Measurements from ENCODE around the gene OCSTAMP. TPM values are rescaled to one million over a fixed set of nuclear protein-coding genes. Genes with fewer than 3 reads are reported as not detected.

Gene OCSTAMP
- total RNA-seq, 1 donor from 2014 or later: not detected

- Mint-ChIP-seq H3K4me3 (ENCODE audit: low read depth) (no peak overlapping the region), H3K27ac (no peak overlapping the region), H3K27me3 (no peaks in the 10 kb centered on the region), H3K36me3 (ENCODE audit: insufficient read depth) (peaks cover 51% of the 10 kb centered on the region), H3K9me3 (ENCODE audit: low read depth) (peaks cover 28% of the 10 kb centered on the region), H3K4me1 (ENCODE audit: low read depth) (no peaks in the 10 kb centered on the region)
- no peak for TF ChIP-seq CTCF (IDR thresholded peaks at IDR 0.05; ENCODE audit: unreplicated experiment)
- no peak for DNase-seq (ENCODE audit: low spot score, unreplicated experiment)
Measured at GRCh38 chr20:46494077-46494476, 56.4 kb downstream of the OCSTAMP start.

GRCh38 chr20:46491354-46491753 is 59.1 kb downstream of the OCSTAMP start:
- peaks cover 5% of the 10 kb centered on the region for H3K9me3 Mint-ChIP-seq (ENCODE audit: low read depth)
- H3K27ac Mint-ChIP-seq: no peak overlapping the region
- no peaks in the 10 kb centered on the region for H3K27me3 Mint-ChIP-seq
- no peak for DNase-seq (ENCODE audit: low spot score, unreplicated experiment)
- no peaks in the 10 kb centered on the region for H3K4me1 Mint-ChIP-seq (ENCODE audit: low read depth)
- TF ChIP-seq CTCF (IDR thresholded peaks at IDR 0.05; ENCODE audit: unreplicated experiment): no peak
- H3K4me3 Mint-ChIP-seq (ENCODE audit: low read depth): no peak overlapping the region
- H3K36me3 Mint-ChIP-seq (ENCODE audit: insufficient read depth): peaks cover 26% of the 10 kb centered on the region

Other genes with a start within 250 kb of the OCSTAMP start
- gene CDH22, start 242.2 kb downstream of the OCSTAMP start, total RNA-seq: 0.14 and 0.20 TPM in 2 replicates
- gene ELMO2, start 144.0 kb downstream of the OCSTAMP start, total RNA-seq: 77.2 and 79.6 TPM in 2 replicates
- 38.0 and 38.7 TPM in 2 replicates for gene ZNF334, start 37.1 kb downstream of the OCSTAMP start, total RNA-seq
- gene SLC13A3, start 100.8 kb upstream of the OCSTAMP start, total RNA-seq: 2.9 and 5.0 TPM in 2 replicates
- gene TP53RK, start 138.8 kb upstream of the OCSTAMP start, total RNA-seq: 11.1 and 11.5 TPM in 2 replicates
- gene SLC2A10, start 159.0 kb upstream of the OCSTAMP start, total RNA-seq: 16.1 and 16.6 TPM in 2 replicates